Muscle layer of colon (tissue), 2 donors: Measurements from ENCODE around the gene BOC.

Experiments used
- H3K27ac ChIP-seq: one replicate; pipeline ENCODE4 v1.7.0; 2013; ENCODE audit warnings: low read depth, mild to moderate bottlenecking, low read length, moderate library complexity
- H3K27me3 ChIP-seq, 2 donors: one replicate each; pipeline ENCODE4 v1.7.0; 2013; ENCODE audit warnings: low read length in 2 of 2, mild to moderate bottlenecking in 2 of 2; ENCODE audit not compliant: insufficient read depth in 2 of 2, control insufficient read depth in 1 of 2
- H3K36me3 ChIP-seq: one replicate; pipeline ENCODE4 v1.7.0; 2013; ENCODE audit warnings: mild to moderate bottlenecking, low read length; ENCODE audit not compliant: insufficient read depth
- H3K4me1 ChIP-seq: one replicate; pipeline ENCODE4 v1.7.0; 2013; ENCODE audit warnings: mild to moderate bottlenecking, low read length; ENCODE audit not compliant: insufficient read depth
- H3K4me3 ChIP-seq, 2 donors: one replicate each; pipeline ENCODE4 v1.7.0; 2013; ENCODE audit warnings: low read length in 2 of 2, low read depth in 1 of 2, mild to moderate bottlenecking in 1 of 2, moderate library complexity in 1 of 2
- H3K9ac ChIP-seq: one replicate; pipeline ENCODE4 v1.7.0; 2013; ENCODE audit warnings: low read length
- H3K9me3 ChIP-seq: one replicate; pipeline ENCODE4 v1.7.0; 2013; ENCODE audit warnings: mild to moderate bottlenecking, low read length
- donor health status: abdominal sarcoma.
- donor health status: Adenocarcinoma of cecum.

BOC gene

DNA sequence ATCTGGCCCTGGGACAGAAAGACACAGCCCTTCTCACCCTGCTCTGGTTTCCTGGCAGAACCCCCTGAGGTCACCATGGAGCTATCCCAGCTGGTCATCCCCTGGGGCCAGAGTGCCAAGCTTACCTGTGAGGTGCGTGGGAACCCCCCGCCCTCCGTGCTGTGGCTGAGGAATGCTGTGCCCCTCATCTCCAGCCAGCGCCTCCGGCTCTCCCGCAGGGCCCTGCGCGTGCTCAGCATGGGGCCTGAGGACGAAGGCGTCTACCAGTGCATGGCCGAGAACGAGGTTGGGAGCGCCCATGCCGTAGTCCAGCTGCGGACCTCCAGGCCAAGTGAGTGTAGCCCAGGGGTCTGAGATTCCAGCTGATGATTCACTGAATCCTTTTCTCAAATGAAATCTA, 61.7 kb downstream of the BOC start:
- no peak overlapping the region for H3K4me3 ChIP-seq
- peaks cover 92% of the 10 kb centered on the region for H3K36me3 ChIP-seq
- peaks cover 24% of the 10 kb centered on the region for H3K4me1 ChIP-seq
- H3K27ac ChIP-seq = no peak overlapping the region
- H3K9me3 ChIP-seq = no peaks in the 10 kb centered on the region
- H3K27me3 ChIP-seq = no peaks in the 10 kb centered on the region
- H3K9ac ChIP-seq = no peak overlapping the region

DNA sequence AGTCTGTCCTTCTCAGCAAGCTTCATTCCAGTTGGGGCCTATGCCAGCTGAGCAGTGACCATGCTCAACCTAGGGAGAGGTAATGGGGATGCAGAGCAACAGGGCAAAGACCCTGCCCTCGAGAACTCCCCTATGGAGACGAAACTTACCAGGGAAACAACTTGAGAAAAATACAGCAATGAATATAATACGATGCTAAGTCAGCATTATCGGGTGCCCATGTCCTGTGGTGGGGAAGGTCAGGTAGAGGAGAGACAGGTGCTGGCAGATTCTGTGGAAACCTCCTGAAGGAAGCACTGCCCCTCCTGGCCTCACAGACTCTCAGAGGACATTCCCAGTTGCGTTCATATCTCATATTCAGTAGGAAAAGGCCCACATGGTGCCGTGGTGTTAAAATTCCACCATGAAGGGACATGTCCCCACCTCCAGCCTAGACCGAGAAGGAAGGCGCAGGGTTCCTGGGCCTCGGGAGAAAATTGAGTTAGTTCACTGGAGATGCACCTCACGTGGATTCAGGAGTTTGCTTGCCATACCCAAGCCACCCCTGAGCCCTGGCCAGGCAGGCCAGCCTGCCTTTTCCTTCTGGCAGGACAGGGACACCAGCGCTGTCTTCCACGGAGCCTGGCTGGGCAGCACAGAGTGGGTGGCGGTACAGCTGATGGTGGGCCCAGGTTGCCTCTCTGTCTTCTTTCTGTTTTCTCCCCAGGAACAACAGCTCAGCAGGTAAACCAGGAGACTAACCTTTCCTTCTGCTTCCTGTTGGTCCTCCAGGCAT, 62.4 kb downstream of the BOC start:
- Histone ChIP-seq H3K4me3 (no peak overlapping the region), H3K27ac (no peak overlapping the region), H3K36me3 (peaks cover 92% of the 10 kb centered on the region), H3K4me1 (peaks cover 24% of the 10 kb centered on the region), H3K9me3 (no peaks in the 10 kb centered on the region), H3K27me3 (no peaks in the 10 kb centered on the region), H3K9ac (no peak overlapping the region)

DNA sequence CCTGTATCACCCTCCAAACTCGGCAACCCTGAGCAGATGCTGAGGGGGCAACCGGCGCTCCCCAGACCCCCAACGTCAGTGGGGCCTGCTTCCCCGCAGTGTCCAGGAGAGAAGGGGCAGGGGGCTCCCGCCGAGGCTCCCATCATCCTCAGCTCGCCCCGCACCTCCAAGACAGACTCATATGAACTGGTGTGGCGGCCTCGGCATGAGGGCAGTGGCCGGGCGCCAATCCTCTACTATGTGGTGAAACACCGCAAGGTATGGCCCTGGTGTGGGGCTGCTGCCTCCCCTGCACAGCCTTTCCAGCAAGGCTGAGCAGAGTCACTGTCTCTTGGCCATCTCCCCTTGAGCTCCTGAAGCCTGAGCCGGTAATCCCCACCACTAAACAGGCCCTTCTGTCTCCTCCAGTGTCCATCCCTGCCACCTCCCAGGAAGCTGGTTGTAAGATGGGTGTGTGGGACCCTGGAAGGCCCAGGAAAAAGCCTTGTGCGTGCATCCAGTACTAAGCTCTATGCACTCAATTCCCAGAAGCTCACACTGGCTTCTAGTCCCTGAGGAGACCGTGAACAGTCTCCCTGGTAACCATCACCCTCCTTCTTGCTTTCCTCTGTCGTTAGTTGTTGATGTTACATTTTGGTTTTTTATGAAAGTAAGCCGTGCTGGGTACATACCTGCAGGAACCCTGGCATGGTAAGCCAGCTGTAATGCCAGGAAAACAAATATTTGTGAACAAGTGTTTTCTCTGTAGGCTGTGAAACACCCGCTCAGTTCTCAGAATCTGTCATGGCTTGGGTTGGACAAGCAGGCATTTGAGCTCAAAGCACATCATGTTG, 63.3 kb downstream of the BOC start:
- H3K27me3 ChIP-seq = no peaks in the 10 kb centered on the region
- H3K27ac ChIP-seq = peak overlapping the region; percentile 86
- H3K4me1 ChIP-seq = peaks cover 24% of the 10 kb centered on the region
- H3K9me3 ChIP-seq = no peaks in the 10 kb centered on the region
- H3K4me3 ChIP-seq = no peak overlapping the region
- H3K9ac ChIP-seq = no peak overlapping the region
- peaks cover 94% of the 10 kb centered on the region for H3K36me3 ChIP-seq

DNA sequence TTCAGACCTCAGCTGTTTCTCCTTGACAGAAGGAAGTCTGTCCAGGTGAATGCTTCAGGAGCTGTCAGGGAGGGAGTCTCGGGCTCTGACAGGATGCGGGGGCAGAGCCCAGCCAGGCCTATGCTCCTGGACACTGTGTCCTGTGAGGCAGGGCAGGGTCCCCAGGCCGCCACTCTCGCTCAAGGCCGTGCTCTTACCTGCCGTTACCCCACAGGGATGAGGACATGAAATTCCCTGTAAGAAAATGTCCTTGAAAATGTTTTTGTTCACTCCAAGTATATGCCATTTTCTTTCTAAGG, 63.9 kb downstream of the BOC start:
- H3K9me3 ChIP-seq = no peaks in the 10 kb centered on the region
- peak overlapping the region; percentile 86 for H3K27ac ChIP-seq
- no peak overlapping the region for H3K9ac ChIP-seq
- H3K36me3 ChIP-seq = peaks cover 94% of the 10 kb centered on the region
- no peak overlapping the region for H3K4me3 ChIP-seq
- H3K4me1 ChIP-seq = peaks cover 24% of the 10 kb centered on the region
- no peaks in the 10 kb centered on the region for H3K27me3 ChIP-seq

DNA sequence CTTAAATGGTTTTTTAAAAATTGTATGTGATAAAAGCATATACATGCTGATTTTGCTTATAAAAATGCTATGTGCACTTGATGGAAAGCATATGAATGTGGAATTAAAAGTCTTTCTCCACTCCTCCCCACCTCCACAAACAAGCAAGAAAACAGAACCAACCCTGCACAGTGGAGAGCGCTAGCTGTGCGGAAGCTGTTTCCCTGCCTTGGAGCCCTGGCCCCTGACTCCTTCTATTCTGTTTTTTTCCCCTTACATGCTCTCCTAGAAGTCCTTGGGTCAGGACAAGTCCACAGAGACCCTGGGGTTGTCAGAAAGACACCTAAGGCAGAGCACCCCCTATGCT, 64.2 kb downstream of the BOC start:
- H3K27me3 ChIP-seq = no peaks in the 10 kb centered on the region
- H3K9me3 ChIP-seq = no peaks in the 10 kb centered on the region
- peak overlapping the region; percentile 63 for H3K9ac ChIP-seq
- H3K27ac ChIP-seq = peak overlapping the region; percentile 86
- peaks cover 94% of the 10 kb centered on the region for H3K36me3 ChIP-seq
- peak overlapping the region in 1 of 2 donors; percentile 45 for H3K4me3 ChIP-seq
- peaks cover 24% of the 10 kb centered on the region for H3K4me1 ChIP-seq

DNA sequence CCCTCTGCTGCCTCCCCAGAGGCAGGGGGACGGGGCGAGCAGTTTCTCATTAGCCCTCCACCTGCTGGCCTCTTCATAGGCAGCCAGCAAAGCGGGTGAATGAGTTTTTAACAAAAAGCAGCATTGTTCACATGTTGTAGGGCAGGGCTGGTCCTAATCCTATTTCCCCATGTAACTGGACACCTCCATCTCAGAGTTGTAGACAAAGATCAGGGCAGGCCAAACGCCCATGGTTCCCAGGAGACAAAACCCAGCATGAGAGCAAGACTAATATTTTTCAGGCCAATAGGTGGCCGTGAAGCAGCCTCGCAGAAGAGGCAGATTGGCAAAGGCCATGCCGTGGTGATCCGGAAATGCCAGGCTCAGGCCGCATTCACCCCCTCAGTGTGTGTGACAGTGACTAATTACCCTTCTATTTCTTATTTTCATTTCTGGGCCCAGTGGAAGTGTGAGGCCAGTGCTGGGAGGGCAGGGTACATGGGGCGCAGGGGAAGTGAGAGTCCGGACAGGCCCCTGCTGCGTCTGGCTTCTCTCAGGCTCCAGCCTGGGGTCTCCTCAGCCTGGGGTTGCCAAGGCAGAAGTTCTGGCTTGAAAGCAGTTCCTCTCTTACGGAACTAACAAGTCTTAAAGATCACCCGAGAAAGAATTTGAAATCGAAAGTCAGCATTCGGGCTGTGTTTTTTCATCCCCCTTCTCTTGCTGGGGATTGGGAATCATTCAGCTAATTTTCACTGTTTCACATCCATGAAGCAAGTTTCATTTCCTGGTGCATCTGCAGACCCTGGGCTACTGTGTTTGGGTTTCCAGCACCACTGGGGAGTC, 64.8 kb downstream of the BOC start:
- Histone ChIP-seq H3K27ac (peak overlapping the region; percentile 86), H3K27me3 (no peaks in the 10 kb centered on the region), H3K36me3 (peaks cover 94% of the 10 kb centered on the region), H3K9me3 (no peaks in the 10 kb centered on the region), H3K4me1 (peaks cover 24% of the 10 kb centered on the region), H3K4me3 (peak overlapping the region in 1 of 2 donors; percentile 45), H3K9ac (peak overlapping the region; percentile 63)

DNA sequence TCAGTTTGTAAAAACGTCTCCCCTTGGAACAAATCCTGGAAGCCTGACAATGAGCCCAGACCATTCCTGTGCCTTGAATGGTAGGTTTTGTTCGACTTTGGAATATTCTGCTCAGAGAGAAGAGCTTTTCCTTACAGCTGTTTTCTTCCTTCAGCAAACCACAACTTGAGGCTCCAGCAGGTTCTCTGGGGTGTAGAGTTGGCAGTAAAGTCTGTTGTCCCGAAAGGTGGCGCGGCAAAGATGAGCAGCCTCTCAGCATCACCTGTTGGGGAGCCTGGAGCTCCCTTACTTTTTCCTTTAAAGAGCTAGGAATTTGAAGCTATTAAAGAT, 65.4 kb downstream of the BOC start:
- Histone ChIP-seq H3K9ac (peak overlapping the region; percentile 63), H3K27me3 (no peaks in the 10 kb centered on the region), H3K27ac (peak overlapping the region; percentile 86), H3K36me3 (peaks cover 94% of the 10 kb centered on the region), H3K4me1 (peaks cover 24% of the 10 kb centered on the region), H3K9me3 (no peaks in the 10 kb centered on the region), H3K4me3 (peak overlapping the region in 1 of 2 donors; percentile 45)

DNA sequence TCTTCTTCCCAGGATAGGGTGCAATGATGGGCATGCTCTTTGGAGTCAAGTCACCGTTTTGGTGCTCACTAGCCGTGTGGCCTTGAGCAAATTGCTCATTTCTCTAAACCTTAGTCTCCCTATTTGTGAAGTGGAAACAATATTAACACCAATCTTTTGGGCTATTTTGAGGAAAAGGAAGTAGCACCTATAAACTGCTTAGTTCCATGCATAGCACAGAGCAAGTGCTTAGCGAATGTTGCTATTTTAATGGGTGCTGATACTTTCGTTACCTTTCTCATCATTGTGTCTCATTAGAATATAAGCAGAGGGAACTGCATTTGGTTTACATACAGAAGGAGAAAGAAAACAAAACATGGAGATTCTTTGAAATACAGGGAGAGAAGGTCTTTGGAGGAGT, 66.1 kb downstream of the BOC start:
- H3K27me3 ChIP-seq = no peaks in the 10 kb centered on the region
- no peaks in the 10 kb centered on the region for H3K9me3 ChIP-seq
- H3K4me3 ChIP-seq = no peak overlapping the region
- no peak overlapping the region for H3K9ac ChIP-seq
- peaks cover 24% of the 10 kb centered on the region for H3K4me1 ChIP-seq
- H3K27ac ChIP-seq = no peak overlapping the region
- H3K36me3 ChIP-seq = peaks cover 94% of the 10 kb centered on the region

DNA sequence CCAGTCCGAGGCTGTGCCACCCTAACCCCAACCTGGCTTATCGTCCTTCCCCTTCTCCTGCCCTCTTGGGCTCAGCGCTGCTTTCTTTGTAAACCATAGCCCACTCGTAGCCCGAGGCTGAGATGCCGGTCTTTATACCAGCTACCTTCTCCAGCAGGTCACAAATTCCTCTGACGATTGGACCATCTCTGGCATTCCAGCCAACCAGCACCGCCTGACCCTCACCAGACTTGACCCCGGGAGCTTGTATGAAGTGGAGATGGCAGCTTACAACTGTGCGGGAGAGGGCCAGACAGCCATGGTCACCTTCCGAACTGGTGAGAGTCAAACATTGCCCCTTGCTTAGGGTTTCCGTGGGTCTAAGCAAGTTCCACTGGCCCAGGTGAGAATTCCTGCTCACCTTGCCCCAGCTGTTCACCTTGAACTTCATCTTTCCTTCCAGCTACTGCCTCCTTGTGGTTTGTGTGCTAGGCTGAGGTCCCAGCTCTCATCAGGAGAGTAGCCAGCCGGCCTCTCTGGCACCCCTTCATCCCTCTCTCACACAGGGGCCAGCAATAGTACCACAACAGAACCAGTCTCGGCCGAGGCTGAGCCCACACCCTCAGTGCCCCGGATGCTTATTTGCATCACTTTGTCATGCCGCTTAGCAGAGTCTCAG, 66.7 kb downstream of the BOC start:
- Histone ChIP-seq H3K4me1 (peaks cover 24% of the 10 kb centered on the region), H3K36me3 (peaks cover 94% of the 10 kb centered on the region), H3K27me3 (no peaks in the 10 kb centered on the region), H3K27ac (no peak overlapping the region), H3K4me3 (no peak overlapping the region), H3K9ac (no peak overlapping the region), H3K9me3 (no peaks in the 10 kb centered on the region)

DNA sequence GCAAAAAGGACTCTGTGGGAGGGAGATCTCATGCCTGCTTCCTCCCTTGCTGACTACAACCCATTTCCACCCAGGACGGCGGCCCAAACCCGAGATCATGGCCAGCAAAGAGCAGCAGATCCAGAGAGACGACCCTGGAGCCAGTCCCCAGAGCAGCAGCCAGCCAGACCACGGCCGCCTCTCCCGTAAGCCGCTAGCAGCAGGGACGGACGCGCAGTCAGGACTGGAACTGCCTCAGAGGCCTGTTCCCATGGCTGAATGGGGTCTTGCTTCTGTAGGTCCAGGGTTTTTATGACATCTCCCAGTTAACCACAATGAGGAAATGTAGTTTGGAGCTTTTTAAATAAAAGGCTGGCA, 67.2 kb downstream of the BOC start:
- H3K36me3 ChIP-seq = peaks cover 91% of the 10 kb centered on the region
- peaks cover 24% of the 10 kb centered on the region for H3K4me1 ChIP-seq
- H3K9me3 ChIP-seq = no peaks in the 10 kb centered on the region
- no peak overlapping the region for H3K27ac ChIP-seq
- no peaks in the 10 kb centered on the region for H3K27me3 ChIP-seq
- H3K9ac ChIP-seq = no peak overlapping the region
- H3K4me3 ChIP-seq = no peak overlapping the region

DNA sequence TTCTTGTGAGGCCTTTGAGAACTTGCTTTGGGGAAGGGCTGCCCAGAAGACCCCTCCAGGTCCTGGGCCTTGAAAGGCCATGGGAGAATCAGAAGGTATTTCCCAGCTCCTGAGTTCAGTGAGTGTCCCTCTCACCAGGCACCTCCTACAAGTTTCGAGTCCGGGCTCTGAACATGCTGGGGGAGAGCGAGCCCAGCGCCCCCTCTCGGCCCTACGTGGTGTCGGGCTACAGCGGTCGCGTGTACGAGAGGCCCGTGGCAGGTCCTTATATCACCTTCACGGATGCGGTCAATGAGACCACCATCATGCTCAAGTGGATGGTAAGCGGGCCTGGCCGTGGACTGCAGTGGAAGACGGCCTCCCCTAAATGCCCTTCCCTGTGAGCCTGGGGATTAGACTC, 68.3 kb downstream of the BOC start:
- H3K27ac ChIP-seq = no peak overlapping the region
- no peak overlapping the region for H3K9ac ChIP-seq
- peaks cover 91% of the 10 kb centered on the region for H3K36me3 ChIP-seq
- no peak overlapping the region for H3K4me3 ChIP-seq
- H3K27me3 ChIP-seq = no peaks in the 10 kb centered on the region
- H3K4me1 ChIP-seq = peaks cover 24% of the 10 kb centered on the region
- H3K9me3 ChIP-seq = no peaks in the 10 kb centered on the region
